Type B pancreatic cell (in vitro differentiated cells): ENCODE measurements around the gene DGCR6L. TPM values are rescaled to one million over a fixed set of nuclear protein-coding genes. Genes with fewer than 3 reads are reported as not detected.
"Not testable (repeated sequence)": the region's sequence is repeated elsewhere in the genome, so short reads cannot be mapped to it uniquely, and the experiment has no call there.

Source experiments
- DNase-seq: peaks from one replicate; pipeline ENCODE4 v3.0.0; 2021; ENCODE audit warnings: mixed read lengths; ENCODE audit not compliant: unreplicated experiment; ENCODE audit errors: extremely low spot score
- H3K27ac Mint-ChIP-seq: 2 replicates; pipeline ENCODE4 v1.8.0; 2021; ENCODE audit warnings: mild to moderate bottlenecking, mixed read lengths
- H3K27me3 Mint-ChIP-seq: 2 replicates; pipeline ENCODE4 v1.8.0; 2021; ENCODE audit warnings: mixed read lengths
- H3K36me3 Mint-ChIP-seq: 2 replicates; pipeline ENCODE4 v1.8.0; 2021; ENCODE audit warnings: mixed read lengths
- H3K4me1 Mint-ChIP-seq: one replicate; pipeline ENCODE4 v1.8.0; 2021; ENCODE audit warnings: mixed read lengths; ENCODE audit not compliant: unreplicated experiment
- H3K4me3 Mint-ChIP-seq: 2 replicates; pipeline ENCODE4 v1.8.0; 2021; ENCODE audit warnings: mild to moderate bottlenecking, mixed read lengths
- H3K9me3 Mint-ChIP-seq: 2 replicates; pipeline ENCODE4 v1.8.0; 2021; ENCODE audit warnings: mixed read lengths
- CTCF ChIP-seq: fragments of 200-600 bp; sonication (generic); conservative IDR thresholded peaks from 2 replicates; pipeline ENCODE4 v1.5.0; 2021; ENCODE audit warnings: antibody characterized with exemption, mild to moderate bottlenecking
- total RNA-seq: library from RNA; stranded (reverse); gene quantifications from 2 replicates; pipeline ENCODE4 v1.2.1, GENCODE V29; 2021; ENCODE audit warnings: low replicate concordance

Gene DGCR6L
- total RNA-seq, 1 donor from 2014 or later = 46.6 TPM

- DNase-seq, H3K9me3 Mint-ChIP-seq, H3K27me3 Mint-ChIP-seq, H3K36me3 Mint-ChIP-seq: not testable (repeated sequence)
- peak overlapping the region; percentile 81 for H3K27ac Mint-ChIP-seq
- peaks cover 21% of the 10 kb centered on the region for H3K4me1 Mint-ChIP-seq
- peak overlapping the region; percentile 93 for H3K4me3 Mint-ChIP-seq
Measured at GRCh38 chr22:20320659-20321551, 1.0 kb upstream of the DGCR6L start.

- Mint-ChIP-seq H3K9me3 (no peaks in the 10 kb centered on the region), H3K4me3 (peak overlapping the region; percentile 93), H3K4me1 (peaks cover 21% of the 10 kb centered on the region), H3K36me3 (no peaks in the 10 kb centered on the region), H3K27ac (peak overlapping the region; percentile 75), H3K27me3 (no peaks in the 10 kb centered on the region)
- DNase-seq = peak; percentile 68
- no peak for TF ChIP-seq CTCF
Measured at GRCh38 chr22:20319041-20319744, 667 bp downstream of the DGCR6L start.

GRCh38 chr22:20318043-20318688 is 1.7 kb downstream of the DGCR6L start:
- not testable (repeated sequence) for H3K27me3 Mint-ChIP-seq, H3K36me3 Mint-ChIP-seq, DNase-seq, H3K9me3 Mint-ChIP-seq
- peak overlapping the region; percentile 76 for H3K4me3 Mint-ChIP-seq
- H3K4me1 Mint-ChIP-seq = peaks cover 21% of the 10 kb centered on the region
- peak overlapping the region; percentile 62 for H3K27ac Mint-ChIP-seq

- Mint-ChIP-seq H3K27ac (peak overlapping the region; percentile 62), H3K4me3 (peak overlapping the region; percentile 76), H3K4me1 (peaks cover 16% of the 10 kb centered on the region)
- DNase-seq, H3K27me3 Mint-ChIP-seq, H3K9me3 Mint-ChIP-seq, H3K36me3 Mint-ChIP-seq: not testable (repeated sequence)
- peak; percentile 80 for TF ChIP-seq CTCF
Measured at GRCh38 chr22:20317402-20318042, 2.3 kb downstream of the DGCR6L start.

- peaks cover 16% of the 10 kb centered on the region for H3K4me1 Mint-ChIP-seq
Measured at GRCh38 chr22:20316844-20317401, 2.9 kb downstream of the DGCR6L start.

More at GRCh38 chr22:20316844-20317401, 2.9 kb downstream of the DGCR6L start:
- Mint-ChIP-seq H3K27me3 (no peaks in the 10 kb centered on the region), H3K27ac (peak overlapping the region; percentile 62), H3K4me3 (no peak overlapping the region), H3K9me3 (no peaks in the 10 kb centered on the region), H3K36me3 (no peaks in the 10 kb centered on the region)
- DNase-seq = no peak
- TF ChIP-seq CTCF = no peak
